SU-DHL-6 (cell line): ENCODE results near the gene SMAD6.

ENCODE experiments used
- H2AFZ ChIP-seq: fragments of 200-600 bp; sonication (generic); 2 replicates; pipeline ENCODE4 v1.6.1; 2014; ENCODE audit warnings: low read depth, mild to moderate bottlenecking, moderate library complexity, mixed read lengths, antibody characterized with exemption, low read length; ENCODE audit not compliant: severe bottlenecking
- H3F3A ChIP-seq: fragments of 200-600 bp; shearing (Covaris generic); 2 replicates; pipeline ENCODE4 v1.6.0; 2016; ENCODE audit warnings: antibody characterized with exemption, mild to moderate bottlenecking; ENCODE audit not compliant: insufficient read depth
- H3K27ac ChIP-seq: fragments of 200-600 bp; sonication (generic); 2 replicates; pipeline ENCODE4 v1.5.1; 2016; ENCODE audit warnings: low read depth, mild to moderate bottlenecking, low read length, moderate library complexity, mixed read lengths
- H3K27me3 ChIP-seq: fragments of 200-600 bp; sonication (generic), shearing (Covaris generic); 2 replicates; pipeline ENCODE4 v1.6.0; 2014; ENCODE audit warnings: mild to moderate bottlenecking, low read length
- H3K36me3 ChIP-seq: fragments of 200-600 bp; sonication (generic); 2 replicates; pipeline ENCODE4 v1.6.1; 2014; ENCODE audit warnings: mild to moderate bottlenecking, low read length, mixed read lengths
- H3K4me2 ChIP-seq: fragments of 300-600, 200-600 bp; shearing (Covaris generic), sonication (generic); 2 replicates; pipeline ENCODE4 v1.6.0; 2014; ENCODE audit warnings: low read length, low read depth, mild to moderate bottlenecking; ENCODE audit not compliant: poor library complexity, severe bottlenecking
- H3K4me3 ChIP-seq: fragments of 200-600 bp; sonication (generic); 2 replicates; pipeline ENCODE4 v1.5.1; 2014; ENCODE audit warnings: antibody characterized with exemption, low read length, mild to moderate bottlenecking, mixed read lengths; ENCODE audit not compliant: insufficient read depth, poor library complexity, severe bottlenecking
- H3K79me2 ChIP-seq: fragments of 200-600 bp; sonication (generic); 2 replicates; pipeline ENCODE4 v1.6.1; 2014; ENCODE audit warnings: mild to moderate bottlenecking, low read length, moderate library complexity; ENCODE audit not compliant: insufficient read depth
- H3K9ac ChIP-seq: fragments of 200-600 bp; sonication (generic); 2 replicates; pipeline ENCODE4 v1.7.0; 2014; ENCODE audit warnings: mild to moderate bottlenecking, low read length
- H3K9me2 ChIP-seq: fragments of 200-600 bp; sonication (generic); replicated peaks from 2 replicates; pipeline ENCODE4 v1.6.1; 2014; ENCODE audit warnings: low read length; ENCODE audit not compliant: insufficient read depth
- H3K9me3 ChIP-seq: fragments of 200-600 bp; sonication (generic); 2 replicates; pipeline ENCODE4 v1.6.1; 2014; ENCODE audit warnings: low read length, mixed read lengths; ENCODE audit not compliant: insufficient read depth
- H4K20me1 ChIP-seq: fragments of 200-600 bp; sonication (generic); 2 replicates; pipeline ENCODE4 v1.6.1; 2014; ENCODE audit warnings: low read depth, mild to moderate bottlenecking, antibody characterized with exemption, low read length, moderate library complexity, mixed read lengths
- CTCF ChIP-seq: fragments of 200-600 bp; sonication (generic); IDR thresholded peaks from one replicate; pipeline ENCODE4 v1.5.1; 2017; ENCODE audit warnings: antibody characterized with exemption, mild to moderate bottlenecking, low read length, moderate library complexity; ENCODE audit not compliant: insufficient read depth, poor library complexity, severe bottlenecking
- EZH2phosphoT487 ChIP-seq: fragments of 200-600 bp; sonication (generic), shearing (Covaris generic); conservative IDR thresholded peaks from 2 replicates; pipeline ENCODE4 v1.6.1; 2018; ENCODE audit warnings: mild to moderate bottlenecking, antibody characterized with exemption, low read length, moderate library complexity, mixed read lengths

SMAD6 gene

GRCh38 chr15:66796343-66796742 is 94.3 kb downstream of the SMAD6 start:
- H3K9ac ChIP-seq: no peak overlapping the region

DNA sequence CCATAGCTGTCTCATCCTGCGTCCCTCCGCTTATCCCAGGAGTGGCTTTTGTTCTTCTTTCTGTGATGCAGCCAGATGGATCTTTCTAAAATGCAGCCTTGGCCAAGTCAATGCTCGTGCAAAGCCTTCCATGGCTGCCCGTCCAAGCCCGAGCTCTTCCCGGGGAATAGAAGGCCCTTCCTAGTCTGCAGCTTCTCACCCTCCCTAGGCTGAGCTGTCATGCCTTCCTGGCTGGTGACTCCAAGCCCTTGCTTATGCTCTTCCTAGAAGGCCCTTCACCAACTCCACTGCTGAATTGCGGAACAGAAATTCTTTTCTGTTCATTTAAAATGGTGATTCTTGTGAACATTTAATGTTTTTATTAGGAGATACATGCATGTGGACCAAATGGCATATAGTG is 95.9 kb downstream of the SMAD6 start:
- no peaks in the 10 kb centered on the region for H3K9me3 ChIP-seq
- H3K9me2 ChIP-seq: no peaks in the 10 kb centered on the region
- no peak overlapping the region for H3K4me3 ChIP-seq
- H3K9ac ChIP-seq: no peak overlapping the region
- H3K4me2 ChIP-seq: no peak overlapping the region
- no peak overlapping the region for H3K27ac ChIP-seq
- no peaks in the 10 kb centered on the region for H3K36me3 ChIP-seq
- TF ChIP-seq EZH2phosphoT487: no peak
- no peak for TF ChIP-seq CTCF
- H3K27me3 ChIP-seq: no peaks in the 10 kb centered on the region
- H3K79me2 ChIP-seq: no peaks in the 10 kb centered on the region
- no peaks in the 10 kb centered on the region for H4K20me1 ChIP-seq
- no peaks in the 10 kb centered on the region for H3F3A ChIP-seq
- no peak overlapping the region for H2AFZ ChIP-seq

More at GRCh38 chr15:66796343-66796742, 94.3 kb downstream of the SMAD6 start:
- TF ChIP-seq CTCF (no peak), EZH2phosphoT487 (no peak)
- H4K20me1 ChIP-seq: no peaks in the 10 kb centered on the region
- H3K36me3 ChIP-seq: no peaks in the 10 kb centered on the region
- H3K27ac ChIP-seq: no peak overlapping the region
- no peaks in the 10 kb centered on the region for H3K27me3 ChIP-seq
- no peaks in the 10 kb centered on the region for H3F3A ChIP-seq
- H3K79me2 ChIP-seq: no peaks in the 10 kb centered on the region
- no peaks in the 10 kb centered on the region for H3K9me3 ChIP-seq
- H3K4me3 ChIP-seq: no peak overlapping the region
- no peak overlapping the region for H2AFZ ChIP-seq
- no peaks in the 10 kb centered on the region for H3K9me2 ChIP-seq
- no peak overlapping the region for H3K4me2 ChIP-seq

DNA sequence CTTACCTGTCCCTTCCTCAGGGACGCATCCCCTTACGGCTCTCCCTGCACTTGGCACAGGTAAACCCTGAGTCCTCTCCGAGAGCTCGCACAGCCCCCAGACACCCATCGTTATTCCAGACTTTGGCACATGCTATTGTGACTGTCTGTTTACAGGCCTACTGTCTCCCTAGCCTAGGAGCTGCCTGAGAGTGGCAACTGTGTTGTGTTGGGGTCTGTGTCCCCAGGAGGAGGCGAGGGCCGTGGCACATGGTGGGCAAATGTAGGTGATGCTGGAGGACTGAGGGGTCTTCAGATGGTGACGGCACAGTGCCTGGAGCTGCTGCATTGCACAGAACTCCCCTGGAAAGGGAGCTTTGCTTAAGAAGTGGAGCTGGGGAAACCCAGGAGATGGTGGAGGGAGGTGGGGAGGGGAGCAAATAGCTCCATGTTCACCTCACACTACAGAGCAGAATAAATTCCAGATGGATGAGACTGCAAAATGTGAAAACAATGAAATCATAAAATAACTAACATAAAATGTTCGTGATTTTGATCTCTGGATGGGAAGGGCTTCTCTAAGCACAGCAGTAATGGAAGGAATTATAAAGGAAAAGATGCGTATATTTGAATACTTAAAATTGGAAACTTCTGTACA is 96.5 kb downstream of the SMAD6 start:
- H3K4me2 ChIP-seq: no peak overlapping the region
- H3K9me2 ChIP-seq: no peaks in the 10 kb centered on the region
- no peaks in the 10 kb centered on the region for H3K36me3 ChIP-seq
- no peak overlapping the region for H3K27ac ChIP-seq
- H3K27me3 ChIP-seq: no peaks in the 10 kb centered on the region
- no peaks in the 10 kb centered on the region for H4K20me1 ChIP-seq
- H3K79me2 ChIP-seq: no peaks in the 10 kb centered on the region
- H3K4me3 ChIP-seq: no peak overlapping the region
- H2AFZ ChIP-seq: no peak overlapping the region
- H3K9ac ChIP-seq: no peak overlapping the region
- H3F3A ChIP-seq: no peaks in the 10 kb centered on the region
- no peaks in the 10 kb centered on the region for H3K9me3 ChIP-seq
- TF ChIP-seq CTCF: no peak
- no peak for TF ChIP-seq EZH2phosphoT487
